Testis (tissue), 2 donors: ENCODE measurements around the gene KIAA0513.

Experiments
- POLR2A ChIP-seq: fragments of 450-650 bp; IDR thresholded peaks from one replicate; pipeline ENCODE4 v1.6.1; 2017; ENCODE audit warnings: antibody characterized with exemption, mild to moderate bottlenecking, moderate library complexity
- TF ChIP-seq, protein P1 (sequence below), 3 experiments: fragments of 450-650 bp in 2 of 3; fragments of 200-600 bp in 1 of 3; sonication (generic) in 1 of 3; IDR thresholded peaks; one replicate each; pipeline ENCODE4 v1.5.1; 2016 to 2019; ENCODE audit warnings: antibody characterized with exemption in 3 of 3, mild to moderate bottlenecking in 2 of 3, moderate library complexity in 1 of 3

DNA sequence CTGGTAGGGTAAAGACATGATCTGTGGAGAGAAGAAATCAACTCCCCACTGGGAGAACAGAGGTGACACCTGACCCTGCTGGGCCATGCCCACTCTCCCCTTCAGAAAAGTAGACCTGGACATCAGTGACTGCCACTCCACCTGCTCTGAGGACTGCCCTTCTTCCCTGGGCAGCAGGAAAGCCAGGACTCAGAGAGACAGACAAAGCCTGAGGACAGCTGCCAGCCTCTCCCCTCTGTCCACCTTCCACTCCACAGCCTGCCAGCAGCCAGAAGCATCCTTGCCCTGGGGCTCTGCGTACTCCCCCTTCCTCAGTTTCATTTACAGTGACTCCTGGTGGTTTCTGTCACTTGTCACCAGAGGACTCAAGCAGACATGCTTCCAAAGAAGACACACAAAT, 40.7 kb upstream of the KIAA0513 start:
- TF ChIP-seq, protein P1, sequence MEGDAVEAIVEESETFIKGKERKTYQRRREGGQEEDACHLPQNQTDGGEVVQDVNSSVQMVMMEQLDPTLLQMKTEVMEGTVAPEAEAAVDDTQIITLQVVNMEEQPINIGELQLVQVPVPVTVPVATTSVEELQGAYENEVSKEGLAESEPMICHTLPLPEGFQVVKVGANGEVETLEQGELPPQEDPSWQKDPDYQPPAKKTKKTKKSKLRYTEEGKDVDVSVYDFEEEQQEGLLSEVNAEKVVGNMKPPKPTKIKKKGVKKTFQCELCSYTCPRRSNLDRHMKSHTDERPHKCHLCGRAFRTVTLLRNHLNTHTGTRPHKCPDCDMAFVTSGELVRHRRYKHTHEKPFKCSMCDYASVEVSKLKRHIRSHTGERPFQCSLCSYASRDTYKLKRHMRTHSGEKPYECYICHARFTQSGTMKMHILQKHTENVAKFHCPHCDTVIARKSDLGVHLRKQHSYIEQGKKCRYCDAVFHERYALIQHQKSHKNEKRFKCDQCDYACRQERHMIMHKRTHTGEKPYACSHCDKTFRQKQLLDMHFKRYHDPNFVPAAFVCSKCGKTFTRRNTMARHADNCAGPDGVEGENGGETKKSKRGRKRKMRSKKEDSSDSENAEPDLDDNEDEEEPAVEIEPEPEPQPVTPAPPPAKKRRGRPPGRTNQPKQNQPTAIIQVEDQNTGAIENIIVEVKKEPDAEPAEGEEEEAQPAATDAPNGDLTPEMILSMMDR (IDR thresholded peaks at IDR 0.05), result no peak
- TF ChIP-seq POLR2A, result no peak
